Measurements from ENCODE around the gene RXYLT1.
A peak's percentile ranks its signal among the peaks of the same experiment; 100 is the strongest.

The RXYLT1 gene

GRCh38 chr12:63823040-63823439 lies 43.3 kb downstream of the RXYLT1 start:
- TF ChIP-seq CTCF (IDR thresholded peaks at IDR 0.05; ENCODE audit: low read depth, low read length, missing control alignments): no peak
- no peak for DNase-seq (ENCODE audit: low read depth)
- in situ Hi-C loops (cut with HindIII; ENCODE audit: low sequenced_read_pairs): no loop called here
- H3K4me3 ChIP-seq (ENCODE audit: low read depth, low read length): no peak overlapping the region

DNA sequence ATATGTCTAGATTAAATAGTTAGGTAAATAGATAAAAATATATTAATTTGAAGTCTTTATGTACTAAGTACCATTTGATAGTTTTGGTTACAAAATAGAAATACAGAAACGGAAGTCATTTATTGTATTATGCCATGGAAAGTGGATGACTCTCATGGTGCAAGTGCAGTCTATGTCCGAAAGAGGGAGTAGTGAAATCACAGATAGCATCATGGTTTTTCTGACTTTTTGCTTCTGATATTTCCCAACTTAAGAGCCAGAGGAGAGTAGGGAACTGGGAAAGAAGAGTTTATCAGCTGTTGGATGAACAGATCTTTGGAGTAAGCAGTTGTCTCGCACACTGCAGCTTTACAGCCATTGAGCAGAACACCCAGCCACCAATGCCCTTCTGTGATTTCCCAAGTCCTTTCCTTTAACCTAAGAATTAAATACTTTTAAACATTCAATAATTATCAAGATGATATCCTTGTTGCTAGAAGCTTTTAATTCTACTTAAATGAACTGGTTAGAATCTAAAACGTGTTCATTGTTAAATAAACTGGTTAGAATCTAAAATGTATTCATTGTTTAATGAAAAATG lies 46.4 kb downstream of the RXYLT1 start:
- no peak overlapping the region for H3K4me3 ChIP-seq (ENCODE audit: low read depth, low read length)
- in situ Hi-C loops (cut with HindIII; ENCODE audit: low sequenced_read_pairs): loop anchor here (5.0 kb wide), 1 partner anchor 436 kb away; no protein-coding TSS in a partner anchor
- peak; percentile 51 for DNase-seq (ENCODE audit: low read depth)
- TF ChIP-seq CTCF (IDR thresholded peaks at IDR 0.05; ENCODE audit: low read depth, low read length, missing control alignments): peak; percentile 84

- TF ChIP-seq CTCF (IDR thresholded peaks at IDR 0.05; ENCODE audit: low read depth, low read length, missing control alignments): no peak
- H3K4me3 ChIP-seq (ENCODE audit: low read depth, low read length): no peak overlapping the region
- in situ Hi-C loops (cut with HindIII; ENCODE audit: low sequenced_read_pairs): loop anchor here (5.0 kb wide), 1 partner anchor 433 kb away; no protein-coding TSS in a partner anchor
- DNase-seq (ENCODE audit: low read depth): no peak
These were observed 49.2 kb downstream of the RXYLT1 start for GRCh38 chr12:63828867-63829266.

DNA sequence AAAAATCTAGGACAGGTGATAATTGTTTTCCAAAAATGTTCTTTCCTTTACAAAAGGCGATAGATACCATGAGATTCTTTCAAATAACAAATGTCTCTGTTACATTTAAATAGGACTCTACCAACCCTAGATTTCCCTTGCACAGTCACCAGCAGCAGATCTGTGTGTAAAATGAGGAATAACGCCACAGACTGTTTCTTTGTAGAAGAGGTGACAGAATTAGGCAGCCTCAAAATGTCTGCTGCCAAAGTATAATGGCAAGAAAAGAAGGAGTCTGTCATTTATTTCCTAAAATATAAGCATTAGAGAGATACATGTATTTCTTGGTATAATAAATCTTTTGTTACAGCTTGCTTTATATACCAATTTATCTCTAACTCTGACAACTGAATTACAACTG lies 56.3 kb downstream of the RXYLT1 start:
- TF ChIP-seq CTCF (IDR thresholded peaks at IDR 0.05; ENCODE audit: low read depth, low read length, missing control alignments): no peak
- no peak for DNase-seq (ENCODE audit: low read depth)
- in situ Hi-C loops (cut with HindIII; ENCODE audit: low sequenced_read_pairs): no loop called here
- no peak overlapping the region for H3K4me3 ChIP-seq (ENCODE audit: low read depth, low read length)

DNA sequence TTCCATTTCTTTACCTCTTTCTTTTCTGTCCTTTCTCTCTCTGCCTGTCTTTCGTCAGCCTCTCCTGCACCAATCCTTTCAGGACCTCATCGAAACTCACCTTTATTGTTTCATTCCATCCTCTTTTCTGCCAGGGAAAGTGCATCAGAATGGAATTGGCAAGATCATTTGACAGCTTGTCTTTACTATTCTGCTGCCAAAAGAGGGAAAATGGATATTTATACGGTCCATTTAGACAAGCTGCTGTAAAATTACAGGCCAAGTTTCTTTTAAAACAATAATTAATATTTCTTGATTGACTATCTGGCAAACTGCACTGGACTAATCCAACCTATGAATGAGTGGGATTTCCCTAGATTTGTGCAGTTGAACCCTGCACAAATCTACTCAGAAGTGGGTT lies 57.2 kb downstream of the RXYLT1 start:
- no peak for TF ChIP-seq CTCF (IDR thresholded peaks at IDR 0.05; ENCODE audit: low read depth, low read length, missing control alignments)
- in situ Hi-C loops (cut with HindIII; ENCODE audit: low sequenced_read_pairs): no loop called here
- DNase-seq (ENCODE audit: low read depth): no peak
- H3K4me3 ChIP-seq (ENCODE audit: low read depth, low read length): no peak overlapping the region

DNA sequence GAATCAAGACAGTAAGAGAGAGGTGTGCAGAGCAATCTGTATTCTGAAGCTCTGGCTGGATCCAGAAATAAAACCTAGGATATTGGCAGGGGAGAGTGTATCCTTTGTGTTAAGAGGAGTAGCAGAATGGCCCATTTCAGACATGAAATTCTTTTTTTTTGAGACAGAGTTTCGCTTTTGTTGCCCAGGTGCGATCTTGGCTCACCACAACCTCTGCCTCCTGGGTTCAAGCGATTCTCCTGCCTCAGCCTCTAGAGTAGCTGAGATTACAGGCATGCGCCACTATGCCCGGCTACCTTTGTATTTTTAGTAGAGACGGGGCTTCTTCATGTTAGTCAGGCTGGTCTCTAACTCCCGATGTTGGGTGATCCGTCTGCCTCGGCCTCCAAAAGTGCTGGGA lies 58.7 kb downstream of the RXYLT1 start:
- no peak for TF ChIP-seq CTCF (IDR thresholded peaks at IDR 0.05; ENCODE audit: low read depth, low read length, missing control alignments)
- in situ Hi-C loops (cut with HindIII; ENCODE audit: low sequenced_read_pairs): no loop called here

More for the DNA sequence above, 58.7 kb downstream of the RXYLT1 start:
- DNase-seq (ENCODE audit: low read depth): no peak
- no peak overlapping the region for H3K4me3 ChIP-seq (ENCODE audit: low read depth, low read length)

Measured in astrocyte of the cerebellum (primary cell).